Glutamatergic neuron (in vitro differentiated cells): ENCODE data around the gene BCL11A. TPM values are rescaled to one million over a fixed set of nuclear protein-coding genes. Genes with fewer than 3 reads are reported as not detected.

Experiments used
- DNase-seq: peaks from one replicate; pipeline ENCODE4 v3.0.0; 2022
- H3K27ac Mint-ChIP-seq: one replicate; pipeline ENCODE4 v1.8.0; 2020; ENCODE audit warnings: mild to moderate bottlenecking, mixed read lengths, inconsistent platforms; ENCODE audit not compliant: unreplicated experiment
- H3K27me3 Mint-ChIP-seq: one replicate; pipeline ENCODE4 v1.8.0; 2020; ENCODE audit warnings: mild to moderate bottlenecking, moderate library complexity, mixed read lengths, inconsistent platforms; ENCODE audit not compliant: unreplicated experiment
- H3K36me3 Mint-ChIP-seq: one replicate; pipeline ENCODE4 v1.8.0; 2020; ENCODE audit warnings: mild to moderate bottlenecking, mixed read lengths, inconsistent platforms; ENCODE audit not compliant: unreplicated experiment
- H3K4me1 Mint-ChIP-seq: one replicate; pipeline ENCODE4 v1.8.0; 2020; ENCODE audit warnings: mild to moderate bottlenecking, low read depth, mixed read lengths, inconsistent platforms; ENCODE audit not compliant: unreplicated experiment
- H3K4me3 Mint-ChIP-seq: one replicate; pipeline ENCODE4 v1.8.0; 2020; ENCODE audit warnings: mild to moderate bottlenecking, mixed read lengths, inconsistent platforms; ENCODE audit not compliant: unreplicated experiment
- H3K9me3 Mint-ChIP-seq: one replicate; pipeline ENCODE4 v1.8.0; 2020; ENCODE audit warnings: mild to moderate bottlenecking, moderate library complexity, mixed read lengths, inconsistent platforms; ENCODE audit not compliant: unreplicated experiment
- total RNA-seq: library from RNA; stranded (reverse); fragmentation: NEBNext Ultra II Directional; extraction: Animal tissue kit (Norgen Biotek cat#: 25700); gene quantifications from one replicate; pipeline ENCODE4 v1.2.1, GENCODE V29; 2021; ENCODE audit not compliant: unreplicated experiment
- TF ChIP-seq, protein P1 (sequence below): fragments of 200-600 bp; sonication (generic); IDR thresholded peaks from one replicate; pipeline ENCODE4 v1.5.0; 2021; ENCODE audit not compliant: partially characterized antibody, unreplicated experiment

BCL11A gene
- total RNA-seq, 1 donor from 2014 or later, result 29.1 TPM

DNA sequence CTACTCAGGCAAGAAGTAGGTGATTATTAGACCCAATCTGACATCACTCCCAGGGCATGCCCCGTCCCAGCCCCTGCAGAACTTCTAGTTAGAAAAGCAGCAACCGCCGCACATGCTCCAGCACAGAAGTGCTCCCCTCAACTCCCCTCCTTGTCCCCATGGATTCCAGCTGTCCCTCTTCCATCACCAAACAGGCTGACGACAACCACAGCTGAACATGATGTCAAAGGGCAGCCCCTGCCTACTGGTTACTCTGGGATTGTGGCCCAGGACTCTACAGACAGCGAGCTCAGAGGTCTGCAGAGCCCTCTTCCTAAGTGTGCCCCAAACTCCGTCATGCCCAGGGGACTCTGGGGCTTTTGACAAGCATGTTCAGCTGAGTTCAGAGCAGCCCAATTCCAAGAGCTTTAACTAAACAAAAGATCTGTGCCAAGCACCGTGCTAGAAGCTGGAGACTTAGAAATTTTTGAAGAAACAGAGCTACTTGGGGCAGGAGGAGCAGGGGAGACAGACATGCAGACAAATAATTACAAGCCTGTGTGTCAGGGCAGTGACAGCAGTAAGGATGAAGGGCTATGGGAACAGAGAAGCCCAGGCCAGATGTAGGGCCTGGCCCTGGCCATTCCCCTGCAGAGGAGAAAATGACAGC lies 148.1 kb downstream of the BCL11A start:
- Mint-ChIP-seq H3K36me3 (no peaks in the 10 kb centered on the region), H3K9me3 (peaks cover 4% of the 10 kb centered on the region), H3K4me3 (no peak overlapping the region), H3K27me3 (no peaks in the 10 kb centered on the region), H3K27ac (no peak overlapping the region), H3K4me1 (peaks cover 22% of the 10 kb centered on the region)
- DNase-seq, result no peak
- TF ChIP-seq, protein P1, sequence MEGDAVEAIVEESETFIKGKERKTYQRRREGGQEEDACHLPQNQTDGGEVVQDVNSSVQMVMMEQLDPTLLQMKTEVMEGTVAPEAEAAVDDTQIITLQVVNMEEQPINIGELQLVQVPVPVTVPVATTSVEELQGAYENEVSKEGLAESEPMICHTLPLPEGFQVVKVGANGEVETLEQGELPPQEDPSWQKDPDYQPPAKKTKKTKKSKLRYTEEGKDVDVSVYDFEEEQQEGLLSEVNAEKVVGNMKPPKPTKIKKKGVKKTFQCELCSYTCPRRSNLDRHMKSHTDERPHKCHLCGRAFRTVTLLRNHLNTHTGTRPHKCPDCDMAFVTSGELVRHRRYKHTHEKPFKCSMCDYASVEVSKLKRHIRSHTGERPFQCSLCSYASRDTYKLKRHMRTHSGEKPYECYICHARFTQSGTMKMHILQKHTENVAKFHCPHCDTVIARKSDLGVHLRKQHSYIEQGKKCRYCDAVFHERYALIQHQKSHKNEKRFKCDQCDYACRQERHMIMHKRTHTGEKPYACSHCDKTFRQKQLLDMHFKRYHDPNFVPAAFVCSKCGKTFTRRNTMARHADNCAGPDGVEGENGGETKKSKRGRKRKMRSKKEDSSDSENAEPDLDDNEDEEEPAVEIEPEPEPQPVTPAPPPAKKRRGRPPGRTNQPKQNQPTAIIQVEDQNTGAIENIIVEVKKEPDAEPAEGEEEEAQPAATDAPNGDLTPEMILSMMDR, result no peak

Other genes with a start within 250 kb of the BCL11A start
- 22.7 TPM for gene PAPOLG, start 202.6 kb upstream of the BCL11A start, total RNA-seq